Measurements from ENCODE around the gene SCRN2. TPM values are rescaled to one million over a fixed set of nuclear protein-coding genes. Genes with fewer than 3 reads are reported as not detected.

Gene SCRN2
- total RNA-seq, 1 experiment from 2014 or later, result 50.8 TPM

Other genes starting within 250 kb of the SCRN2 start
- 437 to 506 TPM (median 452 TPM) in 3 replicates for gene KPNB1, start 191.4 kb downstream of the SCRN2 start, total RNA-seq (2021)
- 14.7 to 17.4 TPM (median 15.8 TPM) in 3 replicates for gene TBKBP1, start 147.1 kb downstream of the SCRN2 start, total RNA-seq (2021)
- 0.15 to 0.18 TPM in 2 of 3 replicates, not detected in the other for gene TBX21, start 108.0 kb downstream of the SCRN2 start, total RNA-seq (2021)
- gene OSBPL7, start 19.5 kb downstream of the SCRN2 start, total RNA-seq (2021), result 8.2 to 13.5 TPM (median 10.7 TPM) in 3 replicates
- 80.1 to 87.0 TPM (median 85.3 TPM) in 3 replicates for gene MRPL10, start 9.7 kb downstream of the SCRN2 start, total RNA-seq (2021)
- 0.09 to 0.39 TPM (median 0.30 TPM) in 3 replicates for gene LRRC46, start 9.6 kb downstream of the SCRN2 start, total RNA-seq (2021)
- gene SP6, start 9.9 kb upstream of the SCRN2 start, total RNA-seq (2021), result 2.0 to 3.3 TPM (median 2.3 TPM) in 3 replicates
- 9.9 to 11.5 TPM (median 10.7 TPM) in 3 replicates for gene SP2, start 55.0 kb upstream of the SCRN2 start, total RNA-seq (2021)
- gene PNPO, start 100.3 kb upstream of the SCRN2 start, total RNA-seq (2021), result 12.2 to 17.8 TPM (median 17.2 TPM) in 3 replicates
- gene PRR15L, start 116.6 kb upstream of the SCRN2 start, total RNA-seq (2021), result 0.59 to 1.1 TPM (median 1.1 TPM) in 3 replicates
- gene CDK5RAP3, start 129.8 kb upstream of the SCRN2 start, total RNA-seq (2021), result 128 to 143 TPM (median 138 TPM) in 3 replicates
- 0.37 to 0.44 TPM in 2 of 3 replicates, not detected in the other for gene COPZ2, start 196.5 kb upstream of the SCRN2 start, total RNA-seq (2021)
- 130 to 149 TPM (median 131 TPM) in 3 replicates for gene NFE2L1, start 207.1 kb upstream of the SCRN2 start, total RNA-seq (2021)